ENCODE data around the gene ALS2CL.
"Not testable (repeated sequence)": the region's sequence is repeated elsewhere in the genome, so short reads cannot be mapped to it uniquely, and the experiment has no call there.

The ALS2CL gene

GRCh38 chr3:46715507-46716175 lies 22.2 kb upstream of the ALS2CL start:
- no peak for DNase-seq (ENCODE audit: low read depth in 2 of 2, low spot score in 1 of 2)

- DNase-seq (ENCODE audit: low read depth in 2 of 2, low spot score in 1 of 2): no peak
These were observed 21.4 kb upstream of the ALS2CL start for GRCh38 chr3:46714728-46715506.

- no peak for DNase-seq (ENCODE audit: low read depth in 2 of 2, low spot score in 1 of 2)
These were observed 20.5 kb upstream of the ALS2CL start for GRCh38 chr3:46713898-46714552.

GRCh38 chr3:46713050-46713897 lies 19.8 kb upstream of the ALS2CL start:
- DNase-seq (ENCODE audit: low read depth in 2 of 2, low spot score in 1 of 2): no peak

GRCh38 chr3:46712191-46713049 lies 18.9 kb upstream of the ALS2CL start:
- no peak for DNase-seq (ENCODE audit: low read depth in 2 of 2, low spot score in 1 of 2)

GRCh38 chr3:46711760-46712159 lies 18.3 kb upstream of the ALS2CL start:
- no peak for DNase-seq (ENCODE audit: low read depth in 2 of 2, low spot score in 1 of 2)

- DNase-seq (ENCODE audit: low read depth in 2 of 2, low spot score in 1 of 2): no peak
These were observed 17.8 kb upstream of the ALS2CL start for GRCh38 chr3:46711305-46711704.

GRCh38 chr3:46710671-46711295 lies 17.3 kb upstream of the ALS2CL start:
- DNase-seq (ENCODE audit: low read depth in 2 of 2, low spot score in 1 of 2): no peak

GRCh38 chr3:46710229-46710628 lies 16.8 kb upstream of the ALS2CL start:
- DNase-seq (ENCODE audit: low read depth in 2 of 2, low spot score in 1 of 2): no peak

GRCh38 chr3:46709721-46710120 lies 16.2 kb upstream of the ALS2CL start:
- no peak for DNase-seq (ENCODE audit: low read depth in 2 of 2, low spot score in 1 of 2)

- DNase-seq (ENCODE audit: low read depth in 2 of 2, low spot score in 1 of 2): no peak
These were observed 15.7 kb upstream of the ALS2CL start for GRCh38 chr3:46709157-46709654.

- no peak for DNase-seq (ENCODE audit: low read depth in 2 of 2, low spot score in 1 of 2)
These were observed 15.1 kb upstream of the ALS2CL start for GRCh38 chr3:46708401-46709156.

GRCh38 chr3:46707601-46708011 lies 14.1 kb upstream of the ALS2CL start:
- DNase-seq (ENCODE audit: low read depth in 2 of 2, low spot score in 1 of 2): no peak

GRCh38 chr3:46706771-46707582 lies 13.5 kb upstream of the ALS2CL start:
- no peak for DNase-seq (ENCODE audit: low read depth in 2 of 2, low spot score in 1 of 2)

- no peak for DNase-seq (ENCODE audit: low read depth in 2 of 2, low spot score in 1 of 2)
These were observed 12.5 kb upstream of the ALS2CL start for GRCh38 chr3:46705751-46706552.

GRCh38 chr3:46705022-46705530 lies 11.6 kb upstream of the ALS2CL start:
- DNase-seq (ENCODE audit: low read depth in 2 of 2, low spot score in 1 of 2): peak; percentile 30 to 43

GRCh38 chr3:46704346-46704745 lies 10.9 kb upstream of the ALS2CL start:
- DNase-seq (ENCODE audit: low read depth in 2 of 2, low spot score in 1 of 2): not testable (repeated sequence)

All from stimulated activated CD8-positive, alpha-beta memory T cell treated with anti-CD3 and anti-CD28 coated beads, Interleukin-4, amount 100 ng/mL, for 4 hours (primary cell).